ENCODE measurements around the gene MRPL19.
A peak's percentile ranks its signal among the peaks of the same experiment; 100 is the strongest.

MRPL19 gene

GRCh38 chr2:75622929-75623328 is 23.7 kb upstream of the MRPL19 start:
- Histone ChIP-seq H3K4me2 (no peak overlapping the region), H3K36me3 (ENCODE audit: insufficient read depth) (no peaks in the 10 kb centered on the region), H2AFZ (ENCODE audit: low read depth) (no peak overlapping the region), H3K4me1 (ENCODE audit: low read depth, poor library complexity, severe bottlenecking) (no peaks in the 10 kb centered on the region), H3K4me3 (IDR thresholded peaks at IDR 0.05; ENCODE audit: insufficient read depth, low read depth, low read length) (no peak overlapping the region), H3K27me3 (ENCODE audit: insufficient read depth, low read depth) (no peaks in the 10 kb centered on the region), H3K79me2 (ENCODE audit: insufficient read depth, low read depth) (no peaks in the 10 kb centered on the region), H3K27ac (no peak overlapping the region), H4K20me1 (ENCODE audit: insufficient read depth) (no peaks in the 10 kb centered on the region), H3K9ac (no peak overlapping the region)
- TF ChIP-seq, protein P1, sequence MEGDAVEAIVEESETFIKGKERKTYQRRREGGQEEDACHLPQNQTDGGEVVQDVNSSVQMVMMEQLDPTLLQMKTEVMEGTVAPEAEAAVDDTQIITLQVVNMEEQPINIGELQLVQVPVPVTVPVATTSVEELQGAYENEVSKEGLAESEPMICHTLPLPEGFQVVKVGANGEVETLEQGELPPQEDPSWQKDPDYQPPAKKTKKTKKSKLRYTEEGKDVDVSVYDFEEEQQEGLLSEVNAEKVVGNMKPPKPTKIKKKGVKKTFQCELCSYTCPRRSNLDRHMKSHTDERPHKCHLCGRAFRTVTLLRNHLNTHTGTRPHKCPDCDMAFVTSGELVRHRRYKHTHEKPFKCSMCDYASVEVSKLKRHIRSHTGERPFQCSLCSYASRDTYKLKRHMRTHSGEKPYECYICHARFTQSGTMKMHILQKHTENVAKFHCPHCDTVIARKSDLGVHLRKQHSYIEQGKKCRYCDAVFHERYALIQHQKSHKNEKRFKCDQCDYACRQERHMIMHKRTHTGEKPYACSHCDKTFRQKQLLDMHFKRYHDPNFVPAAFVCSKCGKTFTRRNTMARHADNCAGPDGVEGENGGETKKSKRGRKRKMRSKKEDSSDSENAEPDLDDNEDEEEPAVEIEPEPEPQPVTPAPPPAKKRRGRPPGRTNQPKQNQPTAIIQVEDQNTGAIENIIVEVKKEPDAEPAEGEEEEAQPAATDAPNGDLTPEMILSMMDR (conservative IDR thresholded peaks at IDR 0.05; ENCODE audit: low read depth, low read length) = no peak

GRCh38 chr2:75627902-75628504 is 18.6 kb upstream of the MRPL19 start:
- Histone ChIP-seq H3K4me3 (IDR thresholded peaks at IDR 0.05; ENCODE audit: insufficient read depth, low read depth, low read length) (no peak overlapping the region), H3K4me1 (ENCODE audit: low read depth, poor library complexity, severe bottlenecking) (no peaks in the 10 kb centered on the region), H4K20me1 (ENCODE audit: insufficient read depth) (no peaks in the 10 kb centered on the region), H2AFZ (ENCODE audit: low read depth) (no peak overlapping the region), H3K36me3 (ENCODE audit: insufficient read depth) (no peaks in the 10 kb centered on the region), H3K4me2 (no peak overlapping the region), H3K27ac (no peak overlapping the region), H3K27me3 (ENCODE audit: insufficient read depth, low read depth) (no peaks in the 10 kb centered on the region), H3K9ac (no peak overlapping the region), H3K79me2 (ENCODE audit: insufficient read depth, low read depth) (no peaks in the 10 kb centered on the region)
- TF ChIP-seq, protein P1 (conservative IDR thresholded peaks at IDR 0.05; ENCODE audit: low read depth, low read length) = peak; percentile 93

DNA sequence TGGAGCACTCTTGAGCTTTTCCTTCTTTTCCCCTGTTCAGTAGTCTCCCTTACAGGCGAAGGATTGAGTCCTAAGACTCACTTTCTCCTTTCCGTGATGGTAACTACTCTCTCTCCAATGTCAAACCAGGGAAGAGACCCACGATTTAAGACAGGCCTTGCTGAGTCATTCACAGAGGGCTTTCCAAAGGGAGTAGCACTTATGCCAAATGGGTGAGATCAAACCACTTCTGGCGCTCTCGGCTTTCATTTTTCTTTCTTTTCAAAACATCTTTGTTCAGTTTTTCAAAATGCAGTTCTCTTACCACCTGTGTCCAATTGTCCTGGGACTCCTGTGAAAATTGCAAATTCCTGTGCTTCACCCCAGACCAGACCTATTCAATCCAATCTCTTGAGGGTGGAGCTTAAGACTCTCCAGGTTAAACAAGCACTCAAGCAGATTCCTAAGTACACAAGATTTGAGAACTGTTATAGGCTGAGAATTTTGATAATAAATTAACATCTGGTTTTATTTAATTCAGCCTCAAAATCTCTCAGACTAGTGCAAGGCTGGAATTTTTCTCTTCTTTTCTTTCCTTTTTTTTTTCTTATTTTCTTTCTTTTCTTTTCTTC is 14.4 kb upstream of the MRPL19 start:
- no peak overlapping the region for H3K27ac ChIP-seq
- H4K20me1 ChIP-seq (ENCODE audit: insufficient read depth) = no peaks in the 10 kb centered on the region
- no peaks in the 10 kb centered on the region for H3K36me3 ChIP-seq (ENCODE audit: insufficient read depth)
- H3K27me3 ChIP-seq (ENCODE audit: insufficient read depth, low read depth) = no peaks in the 10 kb centered on the region
- no peak overlapping the region for H3K4me3 ChIP-seq (IDR thresholded peaks at IDR 0.05; ENCODE audit: insufficient read depth, low read depth, low read length)
- no peak overlapping the region for H3K9ac ChIP-seq
- no peaks in the 10 kb centered on the region for H3K4me1 ChIP-seq (ENCODE audit: low read depth, poor library complexity, severe bottlenecking)
- no peaks in the 10 kb centered on the region for H3K79me2 ChIP-seq (ENCODE audit: insufficient read depth, low read depth)
- no peak overlapping the region for H2AFZ ChIP-seq (ENCODE audit: low read depth)
- TF ChIP-seq, protein P1 (conservative IDR thresholded peaks at IDR 0.05; ENCODE audit: low read depth, low read length) = no peak
- H3K4me2 ChIP-seq = no peak overlapping the region

- Histone ChIP-seq H4K20me1 (ENCODE audit: insufficient read depth) (no peaks in the 10 kb centered on the region), H2AFZ (ENCODE audit: low read depth) (no peak overlapping the region), H3K4me1 (ENCODE audit: low read depth, poor library complexity, severe bottlenecking) (no peaks in the 10 kb centered on the region), H3K36me3 (ENCODE audit: insufficient read depth) (no peaks in the 10 kb centered on the region), H3K9ac (no peak overlapping the region), H3K27me3 (ENCODE audit: insufficient read depth, low read depth) (no peaks in the 10 kb centered on the region), H3K27ac (no peak overlapping the region), H3K79me2 (ENCODE audit: insufficient read depth, low read depth) (no peaks in the 10 kb centered on the region), H3K4me2 (no peak overlapping the region), H3K4me3 (IDR thresholded peaks at IDR 0.05; ENCODE audit: insufficient read depth, low read depth, low read length) (no peak overlapping the region)
- TF ChIP-seq, protein P1 (conservative IDR thresholded peaks at IDR 0.05; ENCODE audit: low read depth, low read length) = no peak
Observed at GRCh38 chr2:75632813-75633212, 13.8 kb upstream of the MRPL19 start.
